IMR-90 (cell line): ENCODE results near the gene CRTAC1. TPM values are rescaled to one million over a fixed set of nuclear protein-coding genes. Genes with fewer than 3 reads are reported as not detected.

Experiments
- ATAC-seq: fragments of 200-7000 bp; cut with Tn5 transposase; 2 replicates; pipeline ENCODE4 v1.9.1; 2020; ENCODE audit warnings: low read depth, mild to moderate bottlenecking, moderate library complexity
- BruUV-seq: library from RNA; stranded (reverse); fragments of 400-500 nt; replicated peaks from 2 replicates; lab custom pipeline; 2021; lab: Mats Ljungman, UMichigan
- CTCF ChIA-PET: fragments of 300-600 bp; formaldehyde crosslinking; extraction: SDS; loops from one replicate; lab custom pipeline; 2021; ENCODE audit warnings: antibody characterized with exemption; lab: Yijun Ruan, JAX
- POLR2A ChIA-PET: fragments of 300-600 bp; sonication (Branson Sonifier 250); formaldehyde crosslinking; loops from one replicate; lab custom pipeline; 2022; ENCODE audit warnings: antibody characterized with exemption; ENCODE audit not compliant: unreplicated experiment; lab: Charles Lee
- DNase-seq: peaks from one replicate; pipeline ENCODE4 v3.0.0; 2013
- H2AFZ ChIP-seq: replicated peaks from 2 replicates; pipeline ENCODE3; 2013; ENCODE audit warnings: low read length, mild to moderate bottlenecking; ENCODE audit not compliant: poor library complexity
- H2AK5ac ChIP-seq: 2 replicates; pipeline ENCODE4 v1.6.1; 2013; ENCODE audit warnings: low read depth, low read length, inconsistent platforms
- H2AK9ac ChIP-seq: replicated peaks from 2 replicates; pipeline ENCODE3; 2013; ENCODE audit warnings: mild to moderate bottlenecking, low read depth, low read length, moderate library complexity; ENCODE audit not compliant: poor library complexity
- H2BK120ac ChIP-seq: 2 replicates; pipeline ENCODE4 v1.6.1; 2013; ENCODE audit warnings: low read depth, low read length, inconsistent platforms
- H2BK15ac ChIP-seq: 3 replicates; pipeline ENCODE4 v1.6.1; 2013; ENCODE audit warnings: low read depth, low read length, inconsistent platforms
- H2BK20ac ChIP-seq: 2 replicates; pipeline ENCODE4 v1.6.1; 2013; ENCODE audit warnings: low read depth, mild to moderate bottlenecking, inconsistent platforms, low read length, moderate library complexity
- H2BK5ac ChIP-seq: 2 replicates; pipeline ENCODE4 v1.6.1; 2013; ENCODE audit warnings: mild to moderate bottlenecking, low read depth, low read length, inconsistent platforms; ENCODE audit not compliant: poor library complexity, severe bottlenecking
- H3K14ac ChIP-seq: replicated peaks from 2 replicates; pipeline ENCODE4 v1.6.1; 2013; ENCODE audit warnings: low read depth, low read length, inconsistent platforms
- H3K18ac ChIP-seq: 2 replicates; pipeline ENCODE4 v1.6.1; 2013; ENCODE audit warnings: low read depth, low read length, control low read depth
- H3K23ac ChIP-seq: 2 replicates; pipeline ENCODE4 v1.6.1; 2013; ENCODE audit warnings: low read depth, low read length, inconsistent platforms
- H3K27ac ChIP-seq: 2 replicates; pipeline ENCODE4 v1.5.1; 2013; ENCODE audit warnings: mild to moderate bottlenecking, control low read depth, low read length; ENCODE audit not compliant: insufficient read depth
- H3K27me3 ChIP-seq: 2 replicates; pipeline ENCODE4 v1.6.1; 2013; ENCODE audit warnings: low read length; ENCODE audit not compliant: control insufficient read depth, insufficient read depth
- H3K36me3 ChIP-seq: 2 replicates; pipeline ENCODE4 v1.6.1; 2013; ENCODE audit warnings: low read length, mixed read lengths; ENCODE audit not compliant: control insufficient read depth, insufficient read depth
- H3K4ac ChIP-seq: 2 replicates; pipeline ENCODE4 v1.6.1; 2013; ENCODE audit warnings: low read depth, low read length, inconsistent platforms
- H3K4me1 ChIP-seq: 2 replicates; pipeline ENCODE4 v1.6.1; 2013; ENCODE audit warnings: low read length, mixed read lengths; ENCODE audit not compliant: control insufficient read depth, insufficient read depth
- H3K4me2 ChIP-seq: 2 replicates; pipeline ENCODE4 v1.6.1; 2013; ENCODE audit warnings: low read depth, mild to moderate bottlenecking, control low read depth, low read length, moderate library complexity
- H3K4me3 ChIP-seq: 2 replicates; pipeline ENCODE4 v1.5.1; 2013; ENCODE audit warnings: low read depth, mild to moderate bottlenecking, control low read depth, low read length, moderate library complexity; ENCODE audit not compliant: insufficient read depth
- H3K56ac ChIP-seq: 2 replicates; pipeline ENCODE4 v1.6.1; 2013; ENCODE audit warnings: low read length, inconsistent platforms; ENCODE audit not compliant: insufficient read depth; ENCODE audit errors: extremely low read depth
- H3K79me1 ChIP-seq, 2 experiments: 2 replicates each; pipeline ENCODE4 v1.6.1; 2013; ENCODE audit warnings: low read length in 2 of 2, inconsistent platforms in 1 of 2, low read depth in 1 of 2
- H3K9ac ChIP-seq: 2 replicates; pipeline ENCODE4 v1.6.1; 2013; ENCODE audit warnings: low read depth, low read length, control low read depth
- H3K9me1 ChIP-seq: 2 replicates; pipeline ENCODE4 v1.6.1; 2013; ENCODE audit warnings: low read length, inconsistent platforms; ENCODE audit not compliant: insufficient read depth
- H3K9me3 ChIP-seq: 2 replicates; pipeline ENCODE4 v1.6.1; 2013; ENCODE audit warnings: low read length; ENCODE audit not compliant: control insufficient read depth, insufficient read depth
- H4K20me1 ChIP-seq: 2 replicates; pipeline ENCODE4 v1.6.1; 2013; ENCODE audit warnings: low read length, inconsistent platforms; ENCODE audit not compliant: insufficient read depth
- H4K5ac ChIP-seq: 2 replicates; pipeline ENCODE4 v1.6.1; 2013; ENCODE audit warnings: mild to moderate bottlenecking, low read depth, low read length, control low read depth
- H4K8ac ChIP-seq, 2 experiments: 2 replicates each; pipeline ENCODE4 v1.6.1; 2013; ENCODE audit warnings: low read depth in 2 of 2, low read length in 2 of 2, control low read depth in 1 of 2, inconsistent platforms in 1 of 2
- H4K91ac ChIP-seq: 2 replicates; pipeline ENCODE4 v1.6.1; 2013; ENCODE audit warnings: low read depth, low read length, inconsistent platforms; ENCODE audit not compliant: insufficient read depth
- FOS ChIP-seq: fragments of 150-350 bp; IDR thresholded peaks from 2 replicates; pipeline ENCODE4 v1.6.1; 2016; ENCODE audit warnings: low read depth, low read length
- MAFK ChIP-seq: IDR thresholded peaks from 2 replicates; pipeline ENCODE4 v1.6.1; 2012; ENCODE audit warnings: low read depth, low read length, improper control_type of control experiment
- MAZ ChIP-seq: IDR thresholded peaks from 2 replicates; pipeline ENCODE4 v1.6.1; 2012; ENCODE audit warnings: low read depth, mild to moderate bottlenecking, low read length, improper control_type of control experiment, moderate library complexity, borderline replicate concordance
- POLR2A ChIP-seq: IDR thresholded peaks from 2 replicates; pipeline ENCODE4 v1.6.1; 2012; ENCODE audit warnings: mild to moderate bottlenecking, low read depth, low read length
- RAD21 ChIP-seq: IDR thresholded peaks from 2 replicates; pipeline ENCODE4 v1.6.1; 2012; ENCODE audit warnings: low read length, improper control_type of control experiment
- RFX5 ChIP-seq: IDR thresholded peaks from 2 replicates; pipeline ENCODE4 v1.8.0; 2012; ENCODE audit warnings: low read depth, mild to moderate bottlenecking, low read length, moderate library complexity
- WGBS, 2 experiments: methylation state at CpG; one replicate each; pipeline versions ENCODE4 v1.1.5 to v1.1.7; 2013; ENCODE audit warnings: missing lambda C conversion rate in 2 of 2; ENCODE audit not compliant: insufficient read length in 1 of 2; ENCODE audit errors: extremely low coverage in 2 of 2; 5-methylcytosine and 5-hydroxymethylcytosine counted together
- dilution Hi-C: fragments of 300-500 bp; cut with HindIII; formaldehyde crosslinking; loops from one replicate; pipeline ENCODE4 v1.14.3; 2018; ENCODE audit warnings: low sequenced_read_pairs; ENCODE audit not compliant: unreplicated experiment
- in situ Hi-C: fragments of 300-500 bp; cut with MboI; formaldehyde crosslinking; loops from 3 replicates; pipeline ENCODE4 v1.14.3; 2019; ENCODE audit warnings: low sequenced_read_pairs, inconsistent platforms, mixed read lengths
- intact Hi-C: fragments of 100-400 bp; cut with micrococcal nuclease; formaldehyde crosslinking; loops from 2 replicates; pipeline ENCODE4 v1.10.0; 2022
- polyA plus RNA-seq, 3 experiments: library from polyadenylated mRNA; depleted of rRNA; stranded (reverse); fragments of >200 nt; gene quantifications; 2 replicates each; pipeline ENCODE4 v1.2.3, GENCODE V29; 2012; ENCODE audit warnings: low replicate concordance in 1 of 3
- total RNA-seq: library from RNA; depleted of rRNA; stranded (reverse); fragments of >200 nt; gene quantifications from 2 replicates; pipeline ENCODE4 v1.2.3, GENCODE V29; 2012
- TF ChIP-seq, protein P1 (sequence below): fragments of 150-350 bp; IDR thresholded peaks from 2 replicates; pipeline ENCODE4 v1.6.1; 2017; ENCODE audit warnings: mild to moderate bottlenecking, antibody characterized with exemption, low read length, low read depth
- TF ChIP-seq, protein P2 (sequence below): fragments of 150-350 bp; IDR thresholded peaks from 2 replicates; pipeline ENCODE4 v1.6.1; 2016; ENCODE audit warnings: low read depth, mild to moderate bottlenecking, low read length, moderate library complexity, borderline replicate concordance

The CRTAC1 gene
- total and polyA plus RNA-seq, 2 of the 4 experiments (the other 2 are of a cell fraction), result not detected

DNA sequence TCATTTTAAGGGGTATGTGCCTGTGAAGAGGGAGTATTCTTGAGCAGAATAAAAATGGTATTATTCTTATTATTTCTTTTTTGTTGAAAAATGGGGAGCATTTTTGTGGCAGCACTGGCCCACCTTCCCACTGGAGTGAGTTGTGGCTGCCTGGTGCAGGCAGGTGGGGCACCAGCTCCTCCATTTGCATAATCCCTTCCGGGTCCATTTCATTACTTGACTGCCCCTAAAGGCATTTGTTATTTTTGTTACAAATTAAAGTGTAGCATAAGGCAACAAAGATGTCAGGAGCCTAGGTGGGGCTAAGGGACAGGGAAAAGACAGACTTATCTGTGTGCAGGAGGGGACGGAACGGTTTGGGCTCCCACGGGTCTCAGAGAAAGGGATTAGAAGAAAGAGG lies 154.0 kb downstream of the CRTAC1 start:
- H3K9me1 ChIP-seq, result no peaks in the 10 kb centered on the region
- H3K27me3 ChIP-seq, result peaks cover 26% of the 10 kb centered on the region
- no peak overlapping the region for H3K18ac ChIP-seq
- H2BK15ac ChIP-seq, result no peak overlapping the region
- no peak overlapping the region for H3K27ac ChIP-seq
- dilution Hi-C loops, result no loop called here
- in situ Hi-C loops, result no loop called here
- H4K91ac ChIP-seq, result no peak overlapping the region
- POLR2A ChIA-PET, result no interaction called here
- DNase-seq (no peak), ATAC-seq (no peak)
- H4K5ac ChIP-seq, result no peak overlapping the region
- H3K4ac ChIP-seq, result no peak overlapping the region
- H3K4me2 ChIP-seq, result no peak overlapping the region
- no peak overlapping the region for H2BK120ac ChIP-seq
- no peak overlapping the region for H3K14ac ChIP-seq
- H3K79me1 ChIP-seq, result no peaks in the 10 kb centered on the region
- H2AFZ ChIP-seq, result no peak overlapping the region
- H2AK5ac ChIP-seq, result no peak overlapping the region
- no peaks in the 10 kb centered on the region for H3K9me3 ChIP-seq
- intact Hi-C loops, result no loop called here
- no peaks in the 10 kb centered on the region for H4K20me1 ChIP-seq
- CTCF ChIA-PET, result no interaction called here
- no TSS peak for BruUV-seq
- no peak overlapping the region for H3K4me3 ChIP-seq
- H2BK20ac ChIP-seq, result no peak overlapping the region
- TF ChIP-seq MAFK (no peak), RFX5 (no peak), FOS (no peak), RAD21 (no peak), MAZ (no peak), POLR2A (no peak)
- TF ChIP-seq, protein P1, sequence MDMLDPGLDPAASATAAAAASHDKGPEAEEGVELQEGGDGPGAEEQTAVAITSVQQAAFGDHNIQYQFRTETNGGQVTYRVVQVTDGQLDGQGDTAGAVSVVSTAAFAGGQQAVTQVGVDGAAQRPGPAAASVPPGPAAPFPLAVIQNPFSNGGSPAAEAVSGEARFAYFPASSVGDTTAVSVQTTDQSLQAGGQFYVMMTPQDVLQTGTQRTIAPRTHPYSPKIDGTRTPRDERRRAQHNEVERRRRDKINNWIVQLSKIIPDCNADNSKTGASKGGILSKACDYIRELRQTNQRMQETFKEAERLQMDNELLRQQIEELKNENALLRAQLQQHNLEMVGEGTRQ, result no peak
- TF ChIP-seq, protein P2, sequence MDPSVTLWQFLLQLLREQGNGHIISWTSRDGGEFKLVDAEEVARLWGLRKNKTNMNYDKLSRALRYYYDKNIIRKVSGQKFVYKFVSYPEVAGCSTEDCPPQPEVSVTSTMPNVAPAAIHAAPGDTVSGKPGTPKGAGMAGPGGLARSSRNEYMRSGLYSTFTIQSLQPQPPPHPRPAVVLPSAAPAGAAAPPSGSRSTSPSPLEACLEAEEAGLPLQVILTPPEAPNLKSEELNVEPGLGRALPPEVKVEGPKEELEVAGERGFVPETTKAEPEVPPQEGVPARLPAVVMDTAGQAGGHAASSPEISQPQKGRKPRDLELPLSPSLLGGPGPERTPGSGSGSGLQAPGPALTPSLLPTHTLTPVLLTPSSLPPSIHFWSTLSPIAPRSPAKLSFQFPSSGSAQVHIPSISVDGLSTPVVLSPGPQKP, result no peak
- whole genome bisulfite sequencing, 2 experiments, result 32% methylated on average over 3 of the region's 4 CpGs; no CpG with 5 or more reads in 1 of the 2 experiments
- no peak overlapping the region for H2BK5ac ChIP-seq
- H4K8ac ChIP-seq, result no peak overlapping the region
- H2AK9ac ChIP-seq, result no peak overlapping the region
- H3K9ac ChIP-seq, result no peak overlapping the region
- no peak overlapping the region for H3K56ac ChIP-seq
- H3K36me3 ChIP-seq, result no peaks in the 10 kb centered on the region
- H3K23ac ChIP-seq, result no peak overlapping the region
- H3K4me1 ChIP-seq, result no peaks in the 10 kb centered on the region
